ENCODE measurements around the gene MPST.
"Not testable (repeated sequence)": the region's sequence is repeated elsewhere in the genome, so short reads cannot be mapped to it uniquely, and the experiment has no call there.

The MPST gene

DNA sequence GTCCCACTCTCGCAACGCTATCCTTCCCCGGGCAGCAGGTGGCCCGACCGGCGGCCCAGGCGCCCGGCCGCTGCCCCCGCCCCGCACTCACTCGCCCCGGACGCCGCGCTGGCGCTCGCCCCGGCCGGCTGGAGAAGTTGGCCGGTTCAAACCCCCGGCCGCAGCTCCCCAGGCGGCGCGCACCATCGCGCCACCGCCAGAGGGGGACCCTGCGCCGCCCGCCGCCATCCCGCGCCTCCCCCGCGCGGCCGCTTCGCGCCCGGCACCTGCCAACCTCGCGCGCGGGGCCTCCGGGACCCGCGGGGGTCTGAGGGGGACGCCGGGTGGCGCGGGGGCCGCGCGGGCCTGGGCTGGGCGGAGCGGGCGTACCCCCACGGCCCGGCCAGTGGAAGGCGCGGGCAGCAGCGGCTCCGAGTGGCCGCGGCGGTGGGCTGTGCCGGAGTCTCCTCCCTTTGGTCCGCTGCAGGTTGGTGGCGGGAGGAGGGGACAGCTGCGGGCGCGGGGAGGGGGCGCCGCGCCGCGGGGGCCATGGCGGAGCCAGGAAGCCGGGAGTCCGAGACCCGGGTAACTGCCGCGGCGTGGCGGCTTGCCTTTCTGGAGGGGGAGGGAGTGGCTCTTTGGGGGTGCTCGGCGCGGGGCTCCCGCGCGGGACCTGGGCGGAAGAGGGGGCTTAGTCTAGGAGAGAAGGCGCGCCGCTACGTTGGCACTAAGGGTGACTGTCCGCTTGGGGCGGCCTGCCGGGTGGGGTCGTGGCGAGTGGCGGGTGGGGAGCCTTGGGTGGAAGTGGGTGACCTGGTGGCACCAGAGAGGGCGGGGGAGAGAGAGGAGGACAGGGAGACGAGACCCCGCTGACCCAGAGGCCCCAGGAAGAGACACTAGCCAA lies at the start of gene MPST, which contains the start of gene TST:
Gene MPST (plus strand): TSS at position 434 of the 883 bp plus-strand sequence. CDS start 95 bp downstream, at position 529.
Gene TST (minus strand): TSS at position 139 of the 883 bp plus-strand sequence. CDS start 715 bp downstream, outside the sequence.
- DNase-seq (ENCODE audit: low read depth, low spot score), result peak; percentile 52

DNA sequence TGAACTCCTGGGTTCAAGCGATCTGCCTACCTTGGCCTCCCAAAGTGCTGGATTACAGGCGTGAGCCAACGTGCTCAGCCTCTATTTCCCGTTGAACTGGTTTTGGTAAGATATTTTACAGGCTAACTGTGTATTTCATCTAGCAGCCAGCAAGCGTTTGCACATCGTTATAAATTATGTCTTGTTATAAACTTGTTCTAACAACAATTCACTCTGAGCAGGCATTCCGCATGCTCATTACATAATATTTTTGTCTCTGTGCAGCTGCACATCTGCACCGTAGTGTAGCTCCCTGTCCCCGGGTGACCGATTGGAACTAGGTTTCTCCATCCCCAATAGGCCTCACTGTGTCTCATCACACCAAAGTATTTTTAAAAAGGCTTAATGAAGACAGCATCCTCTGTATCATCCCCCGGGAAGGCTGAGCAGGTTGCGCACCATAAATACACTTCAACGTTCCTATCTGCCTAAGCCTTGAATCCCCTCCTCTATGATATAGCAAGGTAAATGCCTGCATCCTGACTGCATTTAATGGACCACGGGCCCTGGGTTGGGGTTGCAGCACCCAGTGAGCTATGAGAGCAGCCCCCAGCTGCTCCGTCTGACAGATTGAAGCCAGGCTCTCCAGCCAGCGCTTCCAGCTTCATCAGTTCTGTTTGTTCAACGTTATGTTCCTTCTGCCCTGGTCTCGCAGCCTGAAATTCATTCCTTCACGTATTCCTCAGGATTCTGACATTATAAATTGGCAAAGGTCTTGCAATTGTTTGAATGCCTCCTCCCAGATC lies 48.0 kb upstream of the MPST start:
- no peak for DNase-seq (ENCODE audit: low read depth, low spot score)

DNA sequence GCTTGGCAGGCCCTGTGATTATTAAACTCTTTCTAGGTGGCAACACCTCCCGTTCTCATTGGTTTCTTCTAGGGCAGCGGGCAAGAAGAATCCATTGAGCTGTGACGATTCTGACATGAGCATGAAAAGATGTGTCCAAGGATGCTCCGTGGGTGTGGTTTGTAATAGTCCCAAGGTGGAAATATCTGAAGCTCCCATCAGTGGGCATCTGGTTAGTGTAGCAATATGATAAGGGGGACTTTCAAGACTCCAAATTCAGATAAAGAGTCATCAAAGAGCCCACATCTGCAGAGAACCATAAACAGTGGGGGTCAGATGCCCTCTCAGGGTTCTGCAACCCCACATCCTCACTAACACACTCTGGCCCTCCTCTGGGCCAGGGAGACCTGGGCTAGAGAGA lies 42.9 kb upstream of the MPST start:
- DNase-seq (ENCODE audit: low read depth, low spot score), result no peak

DNA sequence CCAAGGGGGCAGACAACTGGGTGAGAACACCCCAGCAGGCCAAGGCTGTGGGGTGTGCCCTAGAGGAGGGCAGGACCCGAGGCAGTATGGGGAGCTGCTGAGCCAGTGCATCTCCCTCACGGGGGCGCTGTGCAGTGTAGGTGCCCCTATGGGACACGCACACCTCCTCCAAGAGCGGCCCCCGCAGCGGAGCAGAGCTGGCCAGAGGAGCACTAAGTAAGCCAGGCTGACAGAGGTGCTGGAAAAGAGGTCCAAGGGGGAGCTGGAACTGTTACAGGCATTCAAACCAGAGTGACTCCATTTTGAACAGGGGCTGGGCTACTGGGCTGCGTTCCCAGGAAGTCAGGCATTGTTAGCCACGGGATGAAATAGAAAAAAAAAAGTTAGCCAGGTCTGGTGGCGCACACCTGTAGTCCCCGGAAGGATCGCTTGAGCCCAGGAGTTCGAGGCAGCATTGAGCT lies 42.1 kb upstream of the MPST start:
- DNase-seq (ENCODE audit: low read depth, low spot score), result peak; percentile 69

DNA sequence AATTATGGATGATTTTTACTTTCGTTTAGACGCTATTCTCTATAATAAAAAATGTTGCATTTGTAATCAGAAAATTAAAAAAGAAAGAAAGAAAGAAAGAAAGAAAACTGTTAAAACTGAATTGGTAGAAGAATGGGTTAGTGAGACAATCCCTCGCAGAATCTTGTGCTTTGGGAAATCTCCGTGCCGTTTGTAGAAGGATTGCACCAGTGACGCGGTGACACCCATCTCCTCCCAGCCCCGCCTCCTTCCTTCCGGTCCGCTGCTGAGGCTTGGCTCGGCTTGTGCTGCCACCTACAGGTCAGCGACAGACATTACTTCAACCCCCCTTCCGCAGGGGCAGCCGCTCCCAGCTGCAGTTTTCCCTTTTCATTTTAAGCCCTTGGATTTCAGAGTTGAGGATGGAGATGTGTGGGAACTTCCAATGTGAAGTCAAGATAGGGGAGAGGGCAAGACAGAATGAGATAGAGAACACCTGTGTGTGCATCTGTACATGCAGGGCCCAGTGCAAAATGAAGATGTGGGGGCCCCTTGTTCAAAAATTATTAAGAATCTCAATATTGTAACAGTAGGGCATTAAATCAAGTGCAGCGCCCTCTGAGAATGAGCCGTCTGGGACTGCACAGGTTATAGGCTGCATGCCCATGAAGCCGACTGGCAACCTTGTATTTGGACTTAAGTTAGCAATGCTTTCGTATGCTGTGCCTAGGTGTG lies 41.4 kb upstream of the MPST start:
- DNase-seq (ENCODE audit: low read depth, low spot score), result peak; percentile 86

DNA sequence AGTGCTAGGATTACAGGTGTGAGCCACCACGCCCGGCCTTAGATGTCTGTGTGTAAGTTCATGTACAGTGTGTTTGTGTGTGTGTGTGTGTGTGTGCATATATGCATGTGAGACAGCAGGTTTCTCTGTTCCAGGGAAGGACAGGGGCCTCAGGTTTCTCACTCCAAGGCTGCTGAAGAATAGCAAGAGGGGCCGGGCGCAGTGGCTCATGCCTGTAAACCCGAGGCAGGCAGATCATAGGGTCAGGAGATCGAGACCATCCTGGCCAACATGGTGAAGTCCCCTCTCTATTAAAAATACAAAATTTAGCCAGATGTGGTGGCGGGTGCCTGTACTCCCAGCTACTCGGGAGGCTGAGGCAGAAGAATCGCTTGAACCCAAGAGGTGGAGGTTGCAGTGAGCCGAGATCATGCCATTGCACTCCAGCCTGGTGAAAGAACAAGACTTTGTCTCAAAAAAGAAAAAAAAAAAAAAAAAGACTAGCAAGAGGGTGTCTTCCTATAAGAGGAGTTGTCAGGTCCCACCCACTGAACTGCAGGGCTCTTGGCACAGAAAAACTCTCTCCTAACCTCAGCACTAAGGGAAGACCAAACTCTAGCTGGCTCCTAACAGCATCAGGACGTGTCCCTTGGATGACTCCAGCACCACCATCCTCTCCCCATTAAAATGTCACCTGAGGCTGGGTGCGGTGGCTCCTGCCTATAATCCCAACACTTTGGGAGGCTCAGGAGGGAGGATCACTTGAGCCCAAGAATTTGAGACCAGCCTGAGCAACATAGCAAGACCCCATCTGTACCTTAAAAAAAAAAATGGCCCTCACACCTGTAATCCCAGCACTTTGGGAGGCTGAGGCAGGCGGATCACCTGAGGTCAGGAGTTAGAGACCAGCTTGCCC lies 40.3 kb upstream of the MPST start:
- DNase-seq (ENCODE audit: low read depth, low spot score), result no peak

DNA sequence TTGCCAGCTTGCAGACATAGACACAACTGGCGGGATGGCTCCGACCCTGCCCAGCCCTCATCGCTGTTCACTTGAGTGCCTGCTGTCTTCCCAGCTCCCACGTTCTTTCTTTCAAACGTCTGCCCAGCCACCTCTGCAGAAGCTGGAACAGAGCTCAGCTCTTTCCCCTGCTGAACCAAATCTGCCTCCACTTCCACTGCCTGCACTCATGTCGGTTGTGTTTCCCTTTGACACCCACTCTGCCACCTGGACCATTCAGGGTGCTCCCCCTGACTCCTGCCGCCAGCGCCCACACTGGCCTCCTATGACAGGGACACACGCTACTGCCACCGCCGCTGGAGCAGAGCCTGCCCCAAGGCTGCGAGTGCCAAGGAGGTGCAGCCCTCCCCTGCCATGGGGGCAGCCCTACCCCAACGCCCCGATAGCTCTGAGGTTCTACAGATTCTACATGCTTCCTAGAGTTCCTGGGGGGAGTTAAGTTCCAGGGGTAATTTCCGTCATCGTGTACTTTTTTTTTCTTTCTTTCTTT lies 38.2 kb upstream of the MPST start:
- DNase-seq (ENCODE audit: low read depth, low spot score), result no peak

DNA sequence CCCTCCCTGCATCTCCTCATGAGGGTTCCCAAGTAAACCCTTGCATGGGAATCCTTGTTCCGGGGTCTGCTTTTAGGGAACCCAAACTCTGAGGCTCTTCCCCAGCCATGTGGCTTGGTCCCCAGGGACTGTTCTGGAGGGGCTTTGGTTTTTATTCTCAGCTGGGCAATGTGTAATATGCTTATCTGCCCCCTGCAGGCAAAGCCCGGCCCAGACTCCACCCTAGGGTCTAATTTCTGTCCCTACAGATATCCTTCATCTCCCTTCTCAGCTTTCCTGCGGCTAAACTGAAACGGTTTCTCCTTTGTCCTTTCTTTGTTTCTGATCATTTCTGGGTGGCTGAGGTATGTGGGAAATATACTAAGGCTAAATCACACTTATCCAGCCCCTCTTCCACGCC lies 37.4 kb upstream of the MPST start:
- no peak for DNase-seq (ENCODE audit: low read depth, low spot score)

DNA sequence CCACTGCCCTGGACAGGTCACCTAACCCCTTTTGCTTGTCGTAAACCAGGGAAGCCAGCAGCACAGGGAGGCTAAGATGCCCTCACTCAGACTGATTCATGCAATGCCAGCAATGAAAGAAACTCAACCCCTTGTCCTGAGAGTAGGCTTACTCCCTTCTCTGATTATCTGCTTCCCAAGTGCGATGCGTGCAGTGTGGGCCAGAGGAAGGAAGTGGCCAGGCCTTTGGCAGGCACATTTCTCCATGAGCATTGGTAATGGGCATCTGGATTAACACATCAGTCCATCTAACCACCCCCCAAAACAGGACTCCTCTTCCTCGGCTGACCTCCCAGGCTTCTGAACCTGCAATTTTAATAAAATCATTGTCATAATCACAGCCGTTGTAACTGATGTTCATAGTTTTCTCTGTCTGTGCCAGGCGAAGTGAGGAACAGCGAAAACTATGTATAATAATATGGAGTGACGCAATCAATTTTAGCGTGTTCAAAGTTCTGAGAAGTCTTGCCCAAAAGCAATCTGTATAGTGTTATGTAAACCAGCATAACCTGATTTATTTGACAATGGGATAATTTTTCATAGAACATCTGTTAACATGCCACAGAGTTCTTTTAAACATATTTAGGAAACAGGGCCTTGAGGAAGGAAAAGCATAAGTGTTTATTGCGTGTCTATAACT lies 34.2 kb upstream of the MPST start:
- no peak for DNase-seq (ENCODE audit: low read depth, low spot score)

DNA sequence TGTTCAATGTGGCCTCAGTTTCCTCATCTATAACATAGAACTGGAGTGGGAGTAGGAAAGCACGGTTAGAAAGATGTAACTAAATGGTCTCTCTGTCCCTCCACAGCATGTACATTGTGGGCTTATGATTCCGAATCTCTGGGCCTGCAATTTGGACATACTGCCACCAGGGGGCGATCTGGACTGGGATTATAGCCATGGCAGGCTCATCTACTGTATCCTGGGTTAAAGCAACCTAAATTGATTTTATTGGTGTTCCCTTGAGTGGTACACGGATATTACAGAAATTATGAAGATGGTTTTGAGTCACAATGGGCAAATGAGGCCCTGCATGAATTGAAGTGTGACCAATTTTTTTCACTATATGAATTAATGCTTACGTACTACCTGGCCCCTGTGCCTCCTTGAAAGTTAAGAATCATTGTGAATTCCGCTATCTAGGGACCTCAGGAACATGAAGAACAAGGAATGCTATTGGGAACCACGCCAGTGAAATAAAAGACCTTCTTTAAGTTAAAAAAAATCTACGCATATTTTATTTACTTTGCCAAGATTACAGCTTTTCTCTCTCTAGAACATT lies 33.2 kb upstream of the MPST start:
- peak; percentile 60 for DNase-seq (ENCODE audit: low read depth, low spot score)

DNA sequence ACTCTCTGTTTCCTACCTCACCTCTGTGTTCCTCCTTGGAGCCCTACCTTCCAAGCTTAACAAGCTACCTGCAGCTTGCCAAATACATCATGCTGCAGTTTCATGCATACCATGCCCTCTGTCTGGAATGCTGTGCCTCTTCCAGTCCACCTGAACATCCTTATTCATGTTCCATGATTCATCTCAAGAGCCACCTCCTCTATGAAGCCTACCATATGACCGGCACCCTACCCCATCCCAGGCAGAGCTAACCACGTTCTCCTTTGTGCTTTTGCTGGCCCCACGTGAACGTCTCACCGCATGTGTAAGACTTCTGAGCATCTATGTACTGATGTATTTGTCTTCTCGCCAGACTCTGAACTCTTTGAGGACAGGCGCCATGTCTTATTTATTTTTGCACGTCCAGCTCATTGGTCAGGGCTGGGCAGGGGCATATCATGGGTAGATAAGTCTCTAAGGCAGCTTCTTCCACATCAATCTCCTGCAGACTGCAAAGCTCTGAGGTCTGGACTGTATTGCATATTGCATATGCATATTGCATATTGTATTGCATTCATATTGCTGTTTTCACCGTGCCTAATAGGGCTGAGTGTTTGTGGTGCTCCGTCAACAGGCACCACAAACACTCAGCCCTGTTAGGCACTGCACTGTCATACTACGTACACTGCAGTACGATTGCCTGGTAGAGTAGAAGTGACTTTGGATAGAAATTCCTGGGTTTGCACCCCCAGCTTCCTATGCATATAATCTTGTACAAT lies 31.3 kb upstream of the MPST start:
- no peak for DNase-seq (ENCODE audit: low read depth, low spot score)

DNA sequence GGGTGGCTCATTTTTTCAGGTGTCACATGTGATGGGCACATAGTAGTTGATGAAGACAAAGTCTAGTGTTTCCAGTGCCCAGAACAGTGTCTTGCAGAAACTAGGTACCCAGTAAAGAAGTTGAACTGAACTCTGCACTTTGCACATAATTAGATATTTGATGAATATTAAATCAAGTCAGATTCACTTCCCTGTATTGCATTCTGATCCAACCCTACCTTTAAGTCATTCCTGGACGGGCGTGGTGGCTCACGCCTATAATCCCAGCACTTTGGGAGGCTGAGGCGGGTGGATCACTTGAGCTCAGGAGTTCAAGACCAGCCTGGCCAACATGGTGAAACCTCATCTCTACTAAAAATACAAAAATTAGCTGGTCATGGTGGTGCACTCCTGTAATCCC lies 30.5 kb upstream of the MPST start:
- DNase-seq (ENCODE audit: low read depth, low spot score), result not testable (repeated sequence)

DNA sequence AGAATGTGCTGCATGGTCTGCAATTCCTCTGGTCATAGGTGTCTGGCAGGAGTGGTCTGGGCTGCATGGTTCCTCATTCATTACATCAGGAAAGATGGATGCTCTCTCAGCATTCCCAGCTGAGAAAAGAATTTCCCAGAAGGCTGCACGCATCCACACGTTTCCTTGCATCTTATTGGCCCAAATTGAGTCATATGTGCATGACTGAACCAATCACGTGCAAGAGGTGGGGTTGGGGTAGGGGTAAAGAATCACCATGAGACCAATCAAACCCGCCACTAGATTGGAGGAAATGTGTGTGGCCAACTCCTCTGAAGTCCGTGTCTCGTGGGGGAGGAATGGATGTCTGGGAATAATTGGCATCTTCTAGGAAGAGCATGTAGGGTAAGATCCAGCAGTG lies 29.1 kb upstream of the MPST start:
- DNase-seq (ENCODE audit: low read depth, low spot score), result no peak

DNA sequence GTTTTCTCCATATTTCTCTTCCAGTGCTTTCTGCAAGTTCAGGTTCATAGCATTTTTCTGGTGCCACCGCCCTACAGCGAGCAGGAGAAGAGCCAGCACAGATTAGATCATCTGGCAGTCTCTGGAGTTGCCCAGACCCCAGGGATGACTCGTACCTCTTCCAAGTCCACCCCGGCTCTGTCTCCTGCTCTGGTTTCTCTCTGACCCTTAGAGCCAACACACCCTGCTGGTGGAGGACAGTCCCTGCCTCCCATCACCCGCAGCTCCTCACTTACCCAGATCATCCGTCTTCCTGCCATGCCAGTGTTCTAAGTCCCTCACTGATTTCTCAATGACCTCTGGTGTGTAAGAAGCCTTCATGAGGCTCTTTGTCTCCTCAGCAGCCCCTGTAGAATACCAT lies 28.3 kb upstream of the MPST start:
- peak; percentile 51 for DNase-seq (ENCODE audit: low read depth, low spot score)

DNA sequence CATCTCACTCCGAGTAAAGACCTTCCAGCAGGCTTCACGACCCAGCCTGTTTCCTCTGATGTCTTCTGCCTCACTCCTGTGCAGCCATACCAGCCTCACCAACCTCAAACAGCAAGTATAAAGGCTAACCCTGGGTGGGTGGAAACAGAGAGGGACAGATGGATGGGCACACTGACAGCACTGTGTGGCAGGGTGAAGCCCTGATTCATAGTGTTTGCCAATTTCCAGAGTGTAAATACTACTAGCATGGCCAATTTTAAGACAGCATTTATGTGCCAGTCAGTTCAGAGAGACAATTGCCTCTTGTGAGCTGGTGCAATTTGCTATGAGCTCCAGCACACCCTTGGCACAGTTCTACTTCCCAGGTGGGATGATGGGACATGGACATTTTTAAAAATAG lies 21.8 kb upstream of the MPST start:
- DNase-seq (ENCODE audit: low read depth, low spot score), result no peak

DNA sequence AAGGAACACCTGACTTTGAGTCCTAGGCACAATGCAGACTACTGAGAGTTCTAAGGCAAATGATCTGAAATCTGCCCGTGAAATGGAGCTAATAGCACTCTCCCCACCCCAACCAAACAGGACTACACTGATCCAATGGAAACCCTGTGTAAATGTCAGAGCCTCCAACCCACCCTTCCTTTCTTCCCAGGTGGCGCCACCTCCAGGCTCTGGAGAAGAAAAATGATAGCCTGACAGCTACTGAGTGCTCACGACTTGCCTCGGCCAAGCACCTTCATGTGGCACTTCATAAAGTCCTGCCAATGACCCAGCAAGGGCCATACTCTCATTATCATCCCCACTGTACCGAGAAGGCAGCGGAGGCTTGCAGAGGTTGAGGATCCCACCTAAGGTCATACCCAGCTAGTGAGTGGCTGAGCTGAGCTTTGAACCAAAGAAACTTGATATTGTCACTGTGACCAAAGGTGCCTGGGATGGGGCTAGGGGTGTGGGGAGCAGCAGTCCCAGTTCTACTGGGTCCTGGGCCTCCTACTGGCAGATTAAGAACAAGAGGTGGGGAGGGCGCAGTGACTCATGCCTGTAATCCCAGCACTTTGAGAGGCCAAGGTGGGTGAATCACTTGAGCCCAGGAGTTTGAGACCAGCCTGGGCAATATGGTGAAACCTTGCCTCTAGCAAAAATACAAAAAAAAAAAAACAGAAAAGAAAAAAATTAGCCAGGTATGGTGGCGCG lies 20.8 kb upstream of the MPST start:
- DNase-seq (ENCODE audit: low read depth, low spot score), result no peak

DNA sequence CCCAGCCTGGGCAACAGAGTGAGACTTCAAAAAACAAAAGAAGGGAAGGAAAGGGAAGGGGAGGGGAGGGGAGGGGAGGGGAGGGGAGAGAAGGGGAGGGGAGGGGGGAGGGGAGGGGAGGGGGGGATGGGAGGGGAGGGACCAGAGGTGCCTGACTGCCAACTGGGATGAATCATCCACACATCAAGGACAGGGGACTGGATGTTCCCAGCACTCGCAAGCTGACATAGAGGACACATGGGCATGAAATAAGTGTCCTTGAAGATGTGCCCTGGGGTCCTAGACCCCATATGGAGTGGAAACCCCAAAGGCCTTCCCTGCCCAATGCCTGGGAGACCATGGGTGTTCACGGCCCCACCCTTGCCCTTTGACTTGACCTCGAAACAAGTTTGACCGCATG lies 20.1 kb upstream of the MPST start:
- no peak for DNase-seq (ENCODE audit: low read depth, low spot score)

All from ELF-1 (cell line).